Memory B cell (primary cell): ENCODE data around the gene RCBTB2.
A peak's percentile ranks its signal among the peaks of the same experiment; 100 is the strongest.

ENCODE experiments used
- ATAC-seq: fragments of 150-1000 bp; cut with Tn5 transposase; 2 replicates; pipeline ENCODE4 v1.10.0; 2021; ENCODE audit warnings: low read depth, mild to moderate bottlenecking, moderate library complexity
- DNase-seq, 2 donors: peaks; one replicate each; pipeline ENCODE4 v3.0.0; 2022; ENCODE audit warnings: low spot score in 2 of 2
- H3K27ac Mint-ChIP-seq: one replicate; pipeline ENCODE4 v1.8.0; 2022; ENCODE audit warnings: mild to moderate bottlenecking, moderate library complexity, mixed read lengths
- H3K27me3 Mint-ChIP-seq: one replicate; pipeline ENCODE4 v1.8.0; 2022; ENCODE audit warnings: mixed read lengths
- H3K36me3 Mint-ChIP-seq: one replicate; pipeline ENCODE4 v1.8.0; 2022; ENCODE audit warnings: mild to moderate bottlenecking, mixed read lengths
- H3K4me1 Mint-ChIP-seq: one replicate; pipeline ENCODE4 v1.8.0; 2022; ENCODE audit warnings: mixed read lengths
- H3K4me3 Mint-ChIP-seq: one replicate; pipeline ENCODE4 v1.8.0; 2022; ENCODE audit warnings: mild to moderate bottlenecking, moderate library complexity, mixed read lengths
- H3K9me3 Mint-ChIP-seq: one replicate; pipeline ENCODE4 v1.8.0; 2022; ENCODE audit warnings: mixed read lengths

Gene RCBTB2

DNA sequence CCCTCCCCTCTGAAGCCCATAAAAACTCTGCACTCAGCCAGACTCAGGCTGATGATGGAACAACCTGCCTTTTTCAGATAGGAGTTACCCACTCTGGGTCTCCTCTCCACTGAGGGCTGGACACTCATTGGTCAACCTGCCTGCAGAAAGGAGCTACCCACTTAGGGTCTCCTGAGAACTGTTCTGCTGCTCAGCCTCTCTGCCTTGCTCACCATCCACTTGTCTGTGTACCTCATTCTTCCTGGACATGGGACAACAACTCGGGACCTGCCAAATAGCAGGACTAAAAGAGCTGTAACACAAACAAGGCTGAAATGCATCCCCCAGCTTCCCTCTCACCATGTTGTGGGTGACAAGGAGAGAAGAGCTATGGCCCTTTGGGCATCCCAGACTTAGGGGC, 18.4 kb upstream of the RCBTB2 start:
- DNase-seq (no peak), ATAC-seq (no peak)
- Mint-ChIP-seq H3K27me3 (peaks cover 22% of the 10 kb centered on the region), H3K27ac (no peak overlapping the region), H3K36me3 (no peaks in the 10 kb centered on the region), H3K4me1 (no peaks in the 10 kb centered on the region), H3K9me3 (peaks cover 10% of the 10 kb centered on the region), H3K4me3 (no peak overlapping the region)

DNA sequence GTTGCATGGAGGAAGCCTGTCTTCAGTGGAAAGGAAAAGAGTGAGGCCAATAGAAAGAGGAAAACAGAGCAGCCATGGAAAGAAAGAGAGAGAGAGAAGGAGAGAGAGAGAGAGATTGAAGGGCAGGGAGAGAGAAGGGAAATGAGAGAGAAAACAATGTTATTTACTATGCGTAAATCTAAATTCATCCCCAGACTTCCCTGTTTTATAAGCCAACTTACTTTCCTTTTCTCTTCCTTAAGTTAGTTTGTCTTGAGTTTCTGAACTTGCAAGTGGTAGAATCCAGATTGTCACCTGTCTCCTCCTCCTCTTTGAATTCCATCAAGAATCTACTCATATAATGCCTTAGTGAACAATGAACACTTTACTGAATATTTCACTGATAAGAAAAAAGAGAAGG, 16.8 kb upstream of the RCBTB2 start:
- no peak overlapping the region for H3K27ac Mint-ChIP-seq
- DNase-seq (no peak), ATAC-seq (no peak)
- no peak overlapping the region for H3K4me3 Mint-ChIP-seq
- no peaks in the 10 kb centered on the region for H3K4me1 Mint-ChIP-seq
- H3K9me3 Mint-ChIP-seq, result peaks cover 8% of the 10 kb centered on the region
- peaks cover 27% of the 10 kb centered on the region for H3K27me3 Mint-ChIP-seq
- no peaks in the 10 kb centered on the region for H3K36me3 Mint-ChIP-seq

DNA sequence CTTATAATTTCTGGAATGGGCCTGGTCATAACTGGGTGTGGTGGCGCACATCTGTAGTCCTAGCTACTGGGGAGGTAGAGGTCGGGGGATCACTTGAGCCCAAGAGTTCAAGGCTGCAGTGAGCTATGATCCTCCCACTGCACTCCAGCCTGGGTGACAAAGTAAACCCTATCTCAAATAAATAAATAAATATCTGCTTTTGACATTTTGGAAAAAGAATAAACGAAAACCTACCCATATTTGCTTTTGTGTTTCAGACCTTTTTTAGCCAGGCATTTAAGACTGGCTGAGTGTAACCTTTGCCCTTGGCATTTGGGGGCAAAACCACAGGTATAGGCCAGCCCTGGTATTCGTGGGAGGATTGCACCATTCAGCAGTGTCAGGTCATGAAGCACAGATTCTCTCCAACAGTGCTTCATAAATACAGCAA, 14.8 kb upstream of the RCBTB2 start:
- H3K4me3 Mint-ChIP-seq, result no peak overlapping the region
- no peaks in the 10 kb centered on the region for H3K36me3 Mint-ChIP-seq
- H3K27ac Mint-ChIP-seq, result no peak overlapping the region
- DNase-seq (no peak), ATAC-seq (no peak)
- H3K27me3 Mint-ChIP-seq, result peaks cover 28% of the 10 kb centered on the region
- peaks cover 6% of the 10 kb centered on the region for H3K9me3 Mint-ChIP-seq
- no peaks in the 10 kb centered on the region for H3K4me1 Mint-ChIP-seq

- H3K27me3 Mint-ChIP-seq, result peaks cover 33% of the 10 kb centered on the region
- H3K36me3 Mint-ChIP-seq, result no peaks in the 10 kb centered on the region
- H3K9me3 Mint-ChIP-seq, result peaks cover 6% of the 10 kb centered on the region
- no peak for DNase-seq
- H3K27ac Mint-ChIP-seq, result no peak overlapping the region
- no peak overlapping the region for H3K4me3 Mint-ChIP-seq
- no peak for ATAC-seq
- H3K4me1 Mint-ChIP-seq, result no peaks in the 10 kb centered on the region
Observed at GRCh38 chr13:48545608-48546007, 12.7 kb upstream of the RCBTB2 start.

GRCh38 chr13:48542581-48543341, 9.9 kb upstream of the RCBTB2 start:
- no peak overlapping the region for H3K4me3 Mint-ChIP-seq
- H3K36me3 Mint-ChIP-seq, result no peaks in the 10 kb centered on the region
- H3K27ac Mint-ChIP-seq, result no peak overlapping the region
- ATAC-seq (no peak), DNase-seq (no peak)
- no peaks in the 10 kb centered on the region for H3K4me1 Mint-ChIP-seq
- H3K9me3 Mint-ChIP-seq, result peaks cover under 1% of the 10 kb centered on the region
- peaks cover 27% of the 10 kb centered on the region for H3K27me3 Mint-ChIP-seq

DNA sequence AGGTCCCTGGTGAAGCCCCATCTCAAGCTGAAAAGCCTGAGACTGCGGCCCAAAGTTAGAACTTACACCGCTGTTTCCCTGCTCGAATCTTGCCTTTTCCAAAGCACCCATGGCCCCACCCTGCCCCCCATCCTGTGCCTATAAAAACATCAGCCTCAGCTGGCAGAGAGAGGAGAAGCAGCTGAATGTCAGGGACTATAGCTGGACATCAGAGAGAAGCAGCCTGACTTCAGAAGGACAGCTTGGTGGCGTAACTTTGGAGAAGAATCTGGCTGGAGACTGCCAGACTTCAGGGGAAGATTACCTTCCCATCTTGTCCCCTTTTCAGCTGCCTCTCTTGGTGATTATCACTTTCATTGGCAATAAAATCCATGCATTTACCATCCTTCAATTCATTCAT, 9.3 kb upstream of the RCBTB2 start:
- peaks cover 31% of the 10 kb centered on the region for H3K27me3 Mint-ChIP-seq
- no peaks in the 10 kb centered on the region for H3K4me1 Mint-ChIP-seq

GRCh38 chr13:48539550-48539949, 6.7 kb upstream of the RCBTB2 start:
- DNase-seq, result no peak
- Mint-ChIP-seq H3K4me3 (no peak overlapping the region), H3K27ac (no peak overlapping the region), H3K36me3 (peaks cover 2% of the 10 kb centered on the region), H3K4me1 (no peaks in the 10 kb centered on the region), H3K9me3 (peaks cover 10% of the 10 kb centered on the region), H3K27me3 (peaks cover 27% of the 10 kb centered on the region)
- ATAC-seq, result no peak

More for the DNA sequence above, 9.3 kb upstream of the RCBTB2 start:
- H3K9me3 Mint-ChIP-seq, result peaks cover 6% of the 10 kb centered on the region
- no peak overlapping the region for H3K4me3 Mint-ChIP-seq
- H3K36me3 Mint-ChIP-seq, result no peaks in the 10 kb centered on the region
- no peak overlapping the region for H3K27ac Mint-ChIP-seq
- ATAC-seq (no peak), DNase-seq (no peak)

GRCh38 chr13:48536621-48537250, 3.9 kb upstream of the RCBTB2 start:
- peaks cover 3% of the 10 kb centered on the region for H3K4me1 Mint-ChIP-seq
- peaks cover 24% of the 10 kb centered on the region for H3K27me3 Mint-ChIP-seq
- ATAC-seq (no peak), DNase-seq (no peak)
- H3K36me3 Mint-ChIP-seq, result peaks cover 2% of the 10 kb centered on the region
- H3K9me3 Mint-ChIP-seq, result peaks cover 10% of the 10 kb centered on the region
- no peak overlapping the region for H3K4me3 Mint-ChIP-seq
- no peak overlapping the region for H3K27ac Mint-ChIP-seq

DNA sequence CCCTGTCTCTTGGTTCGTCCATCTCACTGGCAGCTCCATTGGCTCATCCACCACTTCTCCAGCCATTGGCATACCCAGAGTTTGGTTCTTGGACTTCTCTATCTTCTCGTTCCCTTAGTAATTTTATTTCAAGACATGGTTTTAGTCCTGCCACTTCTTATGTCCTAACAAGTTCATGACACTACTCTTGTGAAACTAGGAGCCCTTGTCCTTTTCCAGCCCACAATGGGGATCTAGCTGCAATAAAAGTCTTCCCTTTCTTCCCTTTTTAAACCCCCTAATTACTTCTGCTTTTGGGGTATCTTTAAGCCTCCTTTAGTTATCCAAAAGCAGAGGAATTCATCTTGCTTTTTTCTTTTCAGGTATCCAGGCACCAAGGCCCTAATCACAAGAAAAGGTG, 2.9 kb upstream of the RCBTB2 start:
- Mint-ChIP-seq H3K4me1 (peaks cover 11% of the 10 kb centered on the region), H3K9me3 (peaks cover 10% of the 10 kb centered on the region), H3K27ac (no peak overlapping the region), H3K4me3 (no peak overlapping the region), H3K27me3 (peaks cover 19% of the 10 kb centered on the region), H3K36me3 (peaks cover 2% of the 10 kb centered on the region)
- no peak for ATAC-seq
- DNase-seq, result no peak

DNA sequence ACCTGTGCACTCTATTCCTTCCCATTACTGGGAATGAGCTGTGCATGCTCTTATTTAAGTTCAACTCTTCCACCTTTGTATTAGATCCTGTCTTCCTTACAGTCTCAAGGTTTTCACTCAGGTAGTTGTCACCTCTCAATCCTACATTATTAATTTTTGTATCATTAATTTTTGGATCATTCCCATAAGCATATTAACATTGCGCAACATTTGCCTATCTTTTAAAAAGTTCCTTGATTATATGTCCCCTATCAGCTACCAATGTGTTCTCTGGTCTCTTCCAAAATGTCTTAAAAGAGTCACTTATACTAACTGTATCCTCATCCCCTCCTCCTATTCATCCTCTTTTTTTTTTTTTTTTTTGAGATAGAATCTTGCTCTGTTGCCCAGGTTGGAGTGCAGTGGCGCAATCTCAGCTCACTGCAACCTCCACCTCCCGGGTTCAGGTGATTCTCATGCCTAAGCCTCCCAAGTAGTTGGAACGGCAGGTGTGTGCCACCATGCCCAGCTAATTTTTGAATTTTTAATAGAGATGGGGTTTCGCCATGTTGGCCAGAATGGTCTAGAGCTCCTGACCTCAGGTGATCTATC, 2.1 kb upstream of the RCBTB2 start:
- peaks cover 10% of the 10 kb centered on the region for H3K9me3 Mint-ChIP-seq
- H3K4me1 Mint-ChIP-seq, result peaks cover 11% of the 10 kb centered on the region
- no peak overlapping the region for H3K4me3 Mint-ChIP-seq
- H3K36me3 Mint-ChIP-seq, result peaks cover 2% of the 10 kb centered on the region
- no peak overlapping the region for H3K27ac Mint-ChIP-seq
- DNase-seq (no peak), ATAC-seq (no peak)
- H3K27me3 Mint-ChIP-seq, result peaks cover 19% of the 10 kb centered on the region

GRCh38 chr13:48533961-48534600, 1.2 kb upstream of the RCBTB2 start:
- DNase-seq (no peak), ATAC-seq (no peak)
- H3K27ac Mint-ChIP-seq, result peak overlapping the region; percentile 94
- H3K36me3 Mint-ChIP-seq, result peaks cover 2% of the 10 kb centered on the region
- no peak overlapping the region for H3K4me3 Mint-ChIP-seq
- H3K9me3 Mint-ChIP-seq, result peaks cover 10% of the 10 kb centered on the region
- peaks cover 11% of the 10 kb centered on the region for H3K4me1 Mint-ChIP-seq
- peaks cover 13% of the 10 kb centered on the region for H3K27me3 Mint-ChIP-seq

DNA sequence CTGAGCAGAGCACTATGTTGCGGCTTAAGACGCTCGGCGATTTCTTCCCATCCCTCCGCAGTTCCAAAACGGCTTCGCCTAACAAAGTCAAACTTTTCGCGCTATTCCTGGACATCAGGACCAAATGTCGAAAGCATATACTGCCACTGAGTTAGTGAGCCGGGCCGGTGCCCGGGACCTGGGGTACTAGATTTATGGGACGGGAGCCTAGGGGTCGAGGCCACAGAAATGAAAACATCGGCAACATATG, 699 bp downstream of the RCBTB2 start:
- ATAC-seq (peak; percentile 0), DNase-seq (no peak)
- H3K27me3 Mint-ChIP-seq, result peaks cover 6% of the 10 kb centered on the region
- peak overlapping the region; percentile 95 for H3K4me3 Mint-ChIP-seq
- peaks cover 2% of the 10 kb centered on the region for H3K36me3 Mint-ChIP-seq
- peaks cover 11% of the 10 kb centered on the region for H3K4me1 Mint-ChIP-seq
- peak overlapping the region; percentile 94 for H3K27ac Mint-ChIP-seq
- H3K9me3 Mint-ChIP-seq, result peaks cover 4% of the 10 kb centered on the region

DNA sequence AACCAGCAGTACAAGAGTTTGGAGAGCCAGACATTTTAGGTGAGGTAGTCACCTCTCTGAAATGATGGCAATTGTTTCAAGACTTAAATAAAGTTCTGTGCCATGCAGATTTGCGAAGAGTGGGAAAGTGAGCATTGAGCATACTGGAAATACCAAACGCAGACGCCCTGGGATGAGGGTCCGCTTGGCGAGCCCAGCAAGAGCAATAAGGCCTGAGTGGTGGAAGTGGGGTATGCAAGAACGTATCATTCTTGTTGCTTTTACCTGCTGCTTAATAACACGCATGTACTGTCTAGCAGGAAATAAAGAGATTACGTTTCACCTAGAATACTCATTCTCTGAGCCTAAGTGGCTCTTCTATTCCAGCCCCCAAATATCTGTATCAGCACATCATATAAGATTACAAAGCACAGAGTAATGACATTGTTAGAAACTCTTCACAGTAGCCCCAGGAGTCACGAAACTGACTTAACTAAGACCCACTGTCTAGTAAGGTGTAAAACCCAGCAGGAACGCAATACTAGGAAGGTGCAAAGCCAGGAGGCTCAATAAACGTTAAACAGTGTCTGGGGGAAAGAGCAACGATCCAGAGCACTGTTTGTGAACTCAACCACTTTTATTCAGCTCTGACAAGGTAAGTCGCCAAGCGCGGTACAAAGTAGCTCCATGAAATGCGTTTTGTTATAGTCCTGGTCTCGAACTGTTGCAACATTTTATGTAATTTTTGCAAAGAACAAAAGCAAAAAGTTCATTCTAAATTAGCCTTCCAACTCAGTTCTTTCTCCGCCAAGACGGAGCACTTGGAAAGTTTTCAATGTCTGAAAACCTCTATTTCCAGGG, 1.2 kb downstream of the RCBTB2 start:
- H3K4me1 Mint-ChIP-seq, result peaks cover 11% of the 10 kb centered on the region
- DNase-seq, result no peak

GRCh38 chr13:48530833-48531232, 2.0 kb downstream of the RCBTB2 start:
- H3K27ac Mint-ChIP-seq, result no peak overlapping the region
- no peaks in the 10 kb centered on the region for H3K36me3 Mint-ChIP-seq
- H3K9me3 Mint-ChIP-seq, result no peaks in the 10 kb centered on the region
- H3K27me3 Mint-ChIP-seq, result peaks cover 1% of the 10 kb centered on the region
- DNase-seq, result no peak
- H3K4me3 Mint-ChIP-seq, result no peak overlapping the region
- ATAC-seq, result no peak
- H3K4me1 Mint-ChIP-seq, result peaks cover 11% of the 10 kb centered on the region

More for the DNA sequence above, 1.2 kb downstream of the RCBTB2 start:
- Mint-ChIP-seq H3K36me3 (peaks cover 2% of the 10 kb centered on the region), H3K27ac (peak overlapping the region; percentile 94), H3K9me3 (peaks cover 1% of the 10 kb centered on the region), H3K27me3 (peaks cover 3% of the 10 kb centered on the region), H3K4me3 (peak overlapping the region; percentile 95)
- no peak for ATAC-seq
